ENCODE measurements around the gene TMEM151A.

The TMEM151A gene

DNA sequence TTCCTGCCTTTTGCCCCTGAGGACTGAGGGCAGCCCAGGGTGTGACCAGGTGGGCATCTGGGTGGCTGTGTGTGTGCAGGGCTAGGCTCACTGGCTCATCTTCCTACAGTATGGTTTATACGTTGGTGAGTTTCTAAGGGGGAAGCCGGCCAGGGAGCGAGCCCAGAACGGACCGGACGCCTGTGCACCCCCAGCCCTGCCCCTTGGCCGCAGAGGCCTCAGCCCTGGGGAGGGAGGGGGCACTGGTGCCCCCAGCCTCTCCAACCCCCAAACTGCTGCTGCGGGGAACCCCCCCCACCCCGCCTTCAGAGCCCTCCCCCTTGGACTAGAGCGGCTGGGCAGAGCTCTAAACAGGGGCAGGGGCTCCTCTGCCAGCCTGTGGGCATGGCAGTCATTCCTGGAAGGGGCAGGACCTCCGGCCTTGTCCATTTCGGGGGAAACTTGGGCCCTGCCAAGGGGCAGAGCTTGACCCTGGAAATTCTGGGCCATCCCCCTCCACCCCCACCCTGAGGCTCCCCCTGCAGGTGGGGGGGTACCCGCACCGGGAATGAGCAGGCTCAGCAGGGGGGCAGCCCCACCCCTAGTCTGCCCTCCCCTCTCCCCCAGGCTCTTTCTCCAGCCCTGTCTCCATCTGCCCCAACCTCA, 8.1 kb upstream of the TMEM151A start:
- DNase-seq (ENCODE audit: low read depth in 3 of 3): no peak

GRCh38 chr11:66284526-66285078, 7.1 kb upstream of the TMEM151A start:
- no peak for DNase-seq (ENCODE audit: low read depth in 3 of 3)

- DNase-seq (ENCODE audit: low read depth in 3 of 3): no peak
Measured at GRCh38 chr11:66285250-66285947, 6.3 kb upstream of the TMEM151A start.

DNA sequence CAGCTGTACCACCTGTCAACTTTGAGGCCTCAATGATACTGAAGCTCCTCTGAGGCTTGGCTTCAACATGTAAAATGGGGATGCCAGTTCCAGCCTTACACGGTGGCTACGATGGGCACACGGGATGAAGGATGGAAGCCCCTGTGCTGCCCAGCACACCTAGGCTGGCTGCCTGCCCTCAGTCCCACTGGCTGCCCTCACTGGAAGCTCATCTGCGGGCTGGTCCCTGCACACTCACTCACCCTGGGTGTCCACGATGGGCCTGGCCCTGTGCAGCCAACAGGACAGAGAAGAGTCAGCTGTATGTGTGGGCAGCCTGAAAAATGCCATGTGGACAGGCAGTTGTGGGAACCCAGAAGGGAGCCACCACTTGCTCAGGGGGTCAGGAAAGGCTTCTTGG, 5.0 kb upstream of the TMEM151A start:
- DNase-seq (ENCODE audit: low read depth in 3 of 3): no peak

- DNase-seq (ENCODE audit: low read depth in 3 of 3): no peak
Measured at GRCh38 chr11:66287211-66287888, 4.3 kb upstream of the TMEM151A start.

GRCh38 chr11:66287889-66288670, 3.6 kb upstream of the TMEM151A start:
- no peak for DNase-seq (ENCODE audit: low read depth in 3 of 3)

- DNase-seq (ENCODE audit: low read depth in 3 of 3): peak; percentile 95 to 99 (median 98)
Measured at GRCh38 chr11:66288671-66289547, 2.8 kb upstream of the TMEM151A start, which contains the start of gene YIF1A. YIF1A (minus strand) TSS chr11:66289143; CDS start chr11:66288985, 158 bp downstream.

DNA sequence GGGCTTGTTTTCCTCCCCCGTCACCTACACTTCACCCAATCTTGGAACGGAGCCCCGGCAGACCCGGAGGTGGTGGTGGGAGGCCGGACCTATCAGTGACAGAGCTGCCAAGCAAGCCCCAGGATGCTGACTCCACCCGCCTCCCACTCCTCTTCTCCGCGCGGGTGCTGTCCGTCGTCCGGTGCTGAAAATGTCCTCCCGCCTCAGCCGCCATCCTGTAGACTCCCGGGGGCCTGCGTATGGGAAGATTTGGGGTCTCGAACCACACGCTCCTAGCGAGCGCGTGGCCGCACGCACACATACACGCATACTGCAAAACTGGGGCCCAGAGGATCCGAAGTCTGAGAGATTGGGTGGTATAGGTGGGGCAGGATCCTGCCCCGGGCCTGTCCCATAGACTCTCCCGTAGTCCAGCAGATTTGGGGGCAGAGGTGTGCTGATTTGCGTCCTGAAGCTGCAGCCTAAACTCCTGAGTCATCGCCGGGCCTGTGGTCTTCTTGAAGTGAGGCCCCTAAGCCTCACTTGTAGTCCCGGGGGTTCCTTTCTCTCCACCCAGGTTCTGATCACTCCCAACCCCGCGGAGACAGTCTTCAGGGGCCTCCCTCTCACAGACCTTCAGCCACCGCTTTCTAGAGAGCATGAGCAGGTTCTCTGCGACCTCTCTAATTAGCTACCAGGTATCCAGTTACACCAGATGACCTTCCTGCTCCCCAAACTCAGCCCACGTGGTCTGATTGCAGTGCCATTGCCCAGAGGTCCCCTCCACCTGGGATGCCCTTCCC, 2.0 kb upstream of the TMEM151A start:
- peak; percentile 67 to 80 (median 75) for DNase-seq (ENCODE audit: low read depth in 3 of 3)

DNA sequence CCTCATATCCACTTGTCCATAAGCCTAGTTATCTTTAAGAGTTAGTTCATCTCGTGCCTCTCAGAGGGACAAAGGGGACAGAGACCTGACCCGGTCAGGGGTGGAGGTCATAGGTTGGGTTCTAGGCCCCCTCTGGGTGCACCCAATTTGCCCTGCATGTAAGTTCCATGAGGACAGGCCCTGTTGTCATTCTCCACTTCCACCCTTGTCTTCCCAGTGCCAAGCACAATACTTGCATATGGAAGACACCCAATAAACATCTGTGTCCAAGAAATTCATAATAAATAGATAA, 1.4 kb upstream of the TMEM151A start:
- DNase-seq (ENCODE audit: low read depth in 3 of 3): no peak

DNA sequence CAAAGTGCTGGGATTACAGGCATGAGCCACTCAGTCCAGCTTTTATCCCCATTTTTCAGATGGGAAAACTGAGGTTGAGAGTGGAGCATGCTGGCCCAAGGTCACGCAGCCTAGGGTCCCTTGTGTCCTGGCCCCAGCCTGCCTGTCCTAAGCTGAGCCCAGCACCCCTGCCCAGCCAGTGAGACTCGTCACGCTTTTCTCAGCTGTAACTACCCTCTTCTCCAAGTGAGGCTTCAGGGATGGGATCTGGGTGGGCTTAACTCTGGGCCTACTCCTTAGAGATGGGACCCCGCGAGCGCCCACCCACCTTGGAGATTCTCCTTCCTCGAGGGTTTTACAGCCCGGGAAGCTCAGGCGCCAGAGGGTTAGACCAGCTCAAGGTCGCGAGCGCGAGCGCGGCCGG, 390 bp upstream of the TMEM151A start:
- no peak for DNase-seq (ENCODE audit: low read depth in 3 of 3)

DNA sequence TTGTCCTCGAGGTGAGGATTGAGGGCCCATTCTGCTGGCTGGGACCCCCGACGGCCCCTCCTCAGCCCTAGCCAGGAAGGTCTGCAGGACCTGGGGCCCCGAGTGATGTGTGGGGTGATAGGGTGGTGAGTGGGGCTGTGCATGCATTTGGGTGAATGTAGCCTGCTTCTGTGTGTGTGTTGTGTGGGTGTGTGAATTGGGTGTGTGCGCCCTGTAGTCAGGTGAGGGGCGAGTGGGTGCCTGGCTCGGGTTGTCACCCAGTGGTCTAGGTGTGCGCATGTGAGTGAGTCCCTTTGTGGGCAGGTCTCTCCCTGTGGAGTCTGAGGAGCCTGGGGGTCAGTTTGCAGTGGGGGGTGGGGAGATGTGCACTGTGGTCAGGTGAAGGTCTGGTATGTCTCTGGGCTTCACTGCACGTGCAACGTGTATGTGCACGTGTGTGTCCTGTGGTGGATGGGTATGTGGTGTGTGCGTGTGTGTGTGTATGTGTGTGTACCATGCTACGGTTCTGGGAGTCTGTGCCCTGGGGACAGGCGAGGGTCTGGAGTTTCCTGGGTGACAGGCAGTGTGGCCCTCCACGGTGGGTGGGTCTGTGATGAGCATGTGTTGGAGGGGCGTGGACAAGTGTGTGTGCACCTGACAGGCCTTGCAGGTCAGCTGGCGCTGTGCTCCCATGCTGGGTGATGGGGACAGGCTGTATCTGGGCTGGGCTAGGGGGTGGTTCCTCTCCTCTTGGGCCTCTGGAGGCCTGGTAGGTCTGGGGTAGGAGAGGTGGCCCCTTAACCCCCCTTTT, 1.0 kb downstream of the TMEM151A start:
- DNase-seq (ENCODE audit: low read depth in 3 of 3): no peak

DNA sequence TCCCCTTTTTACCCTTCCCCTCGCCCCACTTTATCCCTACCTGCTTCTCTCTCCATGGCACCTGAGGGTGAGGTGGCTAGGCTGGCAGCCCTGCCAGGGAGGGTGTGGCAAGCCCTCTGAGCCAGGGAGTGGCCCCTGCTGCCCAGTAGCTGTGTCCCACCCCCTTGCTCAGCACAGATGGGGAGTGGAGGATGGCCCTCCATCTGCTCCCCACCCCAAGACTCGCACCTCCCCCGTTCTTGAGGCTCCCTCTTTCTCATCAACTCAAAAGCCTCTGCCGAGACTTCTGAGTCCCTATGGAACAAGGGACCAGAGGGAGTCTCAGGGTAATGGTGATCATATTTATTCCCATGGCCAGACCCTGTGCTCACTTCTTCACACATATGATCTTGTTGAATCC, 1.7 kb downstream of the TMEM151A start:
- DNase-seq (ENCODE audit: low read depth in 3 of 3): no peak

DNA sequence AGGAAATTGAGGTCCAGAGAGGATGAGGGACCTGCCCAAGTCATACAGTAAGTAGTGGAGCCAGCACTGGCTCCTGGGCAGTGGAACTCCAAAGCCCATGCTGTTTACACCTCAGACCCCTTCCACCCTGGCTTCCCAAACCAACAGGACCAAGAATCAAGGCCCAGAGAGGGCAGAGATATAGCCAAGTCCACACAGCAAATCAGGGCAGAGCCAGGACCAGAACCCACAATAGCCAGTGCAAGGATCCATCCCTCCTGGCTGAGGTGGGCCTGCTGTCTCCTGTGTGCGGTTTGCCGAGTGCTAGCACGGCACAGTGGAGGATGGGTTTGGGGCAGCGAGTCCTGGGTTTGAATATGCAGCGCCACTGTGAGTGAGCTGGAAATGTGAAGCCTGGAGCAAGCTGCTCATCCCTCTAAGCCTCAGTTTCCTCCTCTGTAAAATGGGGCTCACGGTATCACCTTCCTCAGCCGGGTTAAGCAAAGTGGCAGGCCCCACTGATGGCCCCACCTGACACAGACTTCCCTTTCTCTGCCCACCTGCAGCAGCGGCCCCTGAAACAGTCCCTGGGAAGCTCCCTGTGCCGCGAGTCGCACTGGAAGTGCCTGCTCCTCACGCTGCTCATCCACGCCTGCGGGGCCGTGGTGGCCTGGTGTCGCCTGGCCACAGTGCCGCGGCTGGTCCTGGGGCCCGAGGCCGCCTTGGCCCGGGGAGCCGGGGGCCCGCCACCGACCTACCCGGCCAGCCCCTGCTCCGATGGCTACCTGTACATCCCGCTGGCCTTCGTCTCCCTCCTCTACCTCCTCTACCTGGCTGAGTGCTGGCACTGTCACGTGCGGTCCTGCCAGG, 2.3 kb downstream of the TMEM151A start:
- no peak for DNase-seq (ENCODE audit: low read depth in 3 of 3)

- DNase-seq (ENCODE audit: low read depth in 3 of 3): no peak
Measured at GRCh38 chr11:66294626-66295620, 3.2 kb downstream of the TMEM151A start.

DNA sequence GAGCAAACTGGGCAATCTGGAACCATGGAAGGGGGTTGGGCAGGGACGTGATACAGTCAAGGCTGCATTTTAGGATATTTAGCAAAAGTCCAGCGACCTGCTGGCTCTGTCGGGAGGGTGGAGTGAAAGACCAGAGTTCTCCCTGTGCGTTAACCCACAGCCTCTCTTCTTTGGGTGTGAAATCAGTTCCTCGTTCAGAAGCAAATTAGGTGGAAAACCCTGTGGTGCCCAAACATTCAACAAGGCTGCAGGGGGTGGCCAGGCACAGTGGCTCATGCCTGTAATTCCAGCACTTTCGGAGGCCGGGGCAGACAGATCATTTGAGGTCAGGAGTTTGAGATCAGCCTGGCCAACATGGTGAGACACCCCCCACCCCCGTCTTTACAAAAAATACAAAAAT, 5.9 kb downstream of the TMEM151A start:
- DNase-seq (ENCODE audit: low read depth in 3 of 3): no peak

GRCh38 chr11:66299186-66299585, 7.5 kb downstream of the TMEM151A start:
- no peak for DNase-seq (ENCODE audit: low read depth in 3 of 3)

GRCh38 chr11:66302656-66303055, 11.0 kb downstream of the TMEM151A start:
- DNase-seq (ENCODE audit: low read depth in 3 of 3): no peak

All from stimulated activated CD4-positive, alpha-beta T cell treated with anti-CD3 and anti-CD28 coated beads, TNF-alpha, amount 100 ng/mL, for 48 hours (primary cell).